K562 (cell line): ENCODE data around the gene POC1B.

ENCODE experiments used
- CTCF ChIP-seq, 3 experiments: IDR thresholded peaks in 2 of 3; conservative IDR thresholded peaks in 1 of 3; 2 replicates each; pipeline ENCODE4 v1.5.1; 2011 to 2012; ENCODE audit warnings: low read length in 3 of 3, mild to moderate bottlenecking in 3 of 3, control low read depth in 2 of 3, improper control_type of control experiment in 1 of 3, inconsistent platforms in 1 of 3, low read depth in 1 of 3, mixed read lengths in 1 of 3, moderate library complexity in 1 of 3; ENCODE audit not compliant: insufficient read depth in 2 of 3
- EZH2 ChIP-seq: IDR thresholded peaks from 2 replicates; pipeline ENCODE4 v1.6.1; 2012; ENCODE audit warnings: low read depth, mild to moderate bottlenecking, inconsistent platforms, low read length, borderline replicate concordance

DNA sequence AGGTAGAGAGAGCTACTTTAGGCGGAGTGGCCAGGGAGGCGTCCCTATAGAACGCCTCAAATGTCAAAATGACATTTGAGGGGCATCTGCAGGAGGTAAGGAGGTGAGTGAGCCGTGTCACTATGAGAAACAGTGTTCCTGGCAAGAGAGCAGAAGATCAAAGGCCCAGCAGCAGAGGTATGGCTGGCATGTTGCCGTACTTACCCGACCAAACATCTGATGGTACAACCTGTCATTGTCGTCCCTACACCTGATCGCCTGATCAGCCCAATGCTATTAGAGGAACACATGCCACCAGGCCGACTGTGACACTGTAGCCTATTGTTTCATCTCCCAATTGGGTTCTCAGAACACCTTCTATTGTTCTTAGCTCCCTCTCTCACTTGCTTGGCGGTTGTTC, 33.9 kb upstream of the POC1B start:
- no peak for TF ChIP-seq CTCF (IDR thresholded peaks at IDR 0.05 in 2 of 3, conservative IDR thresholded peaks at IDR 0.05 in 1 of 3; ENCODE audit: insufficient read depth in 2 of 3, low read depth in 1 of 3, low read length in 3 of 3)
- no peak for TF ChIP-seq EZH2
